Panc1 (cell line): ENCODE measurements around the gene SHOX. TPM values are rescaled to one million over a fixed set of nuclear protein-coding genes. Genes with fewer than 3 reads are reported as not detected.
"Not testable (repeated sequence)": the region's sequence is repeated elsewhere in the genome, so short reads cannot be mapped to it uniquely, and the experiment has no call there.

Experiments
- ATAC-seq: fragments of 200-7000 bp; cut with Tn5 transposase; 2 replicates; pipeline ENCODE4 v1.9.1; 2020; ENCODE audit warnings: mild to moderate bottlenecking, moderate library complexity
- BruUV-seq: library from RNA; stranded (reverse); fragments of 400-500 nt; replicated peaks from 2 replicates; lab custom pipeline; 2021; lab: Mats Ljungman, UMichigan
- CTCF ChIA-PET: fragments of 300-600 bp; sonication (Branson Sonifier 250); formaldehyde crosslinking; loops from one replicate; lab custom pipeline; 2022; ENCODE audit warnings: antibody characterized with exemption; lab: Charles Lee
- POLR2A ChIA-PET: fragments of 300-600 bp; sonication (Branson Sonifier 250); formaldehyde crosslinking; loops from one replicate; lab custom pipeline; 2022; ENCODE audit warnings: antibody characterized with exemption; lab: Charles Lee
- DNase-seq: peaks from one replicate; pipeline ENCODE4 v3.0.0-alpha.2; 2010; ENCODE audit warnings: low read depth, low spot score
- H3K27ac ChIP-seq: 2 replicates; pipeline ENCODE4 v1.5.1; 2011; ENCODE audit warnings: mild to moderate bottlenecking, low read length, inconsistent platforms
- H3K27me3 ChIP-seq: fragments of 200-500 bp; sonication (Bioruptor generic); 2 replicates; pipeline ENCODE4 v1.6.0; 2014; ENCODE audit warnings: low read length, inconsistent platforms; ENCODE audit not compliant: control insufficient read depth, insufficient read depth
- H3K36me3 ChIP-seq: fragments of 200-500 bp; sonication (Bioruptor generic); 2 replicates; pipeline ENCODE4 v1.5.1; 2014; ENCODE audit warnings: inconsistent platforms, mild to moderate bottlenecking, low read length, moderate library complexity; ENCODE audit not compliant: control insufficient read depth, insufficient read depth
- H3K4me1 ChIP-seq: 2 replicates; pipeline ENCODE4 v1.5.1; 2011; ENCODE audit warnings: inconsistent platforms, mild to moderate bottlenecking, low read length, moderate library complexity; ENCODE audit not compliant: control insufficient read depth, insufficient read depth
- H3K4me3 ChIP-seq, 2 experiments: 2 replicates each; pipeline ENCODE4 v1.5.1; 2011 to 2012; ENCODE audit warnings: low read depth in 2 of 2, low read length in 2 of 2, mild to moderate bottlenecking in 2 of 2, inconsistent platforms in 1 of 2, moderate library complexity in 1 of 2
- H3K9me3 ChIP-seq: fragments of 200-500 bp; sonication (Bioruptor generic); 2 replicates; pipeline ENCODE4 v1.5.1; 2014; ENCODE audit warnings: low read depth, mild to moderate bottlenecking, inconsistent platforms, low read length, moderate library complexity; ENCODE audit not compliant: control insufficient read depth, insufficient read depth
- POLR2AphosphoS5 ChIP-seq: IDR thresholded peaks from 2 replicates; pipeline ENCODE4 v1.6.1; 2012; ENCODE audit warnings: mild to moderate bottlenecking, low read depth, low read length, moderate library complexity
- SIN3A ChIP-seq: IDR thresholded peaks from 2 replicates; pipeline ENCODE4 v1.6.1; 2012; ENCODE audit warnings: low read depth, mild to moderate bottlenecking, low read length, moderate library complexity, borderline replicate concordance; ENCODE audit not compliant: insufficient read depth
- TCF7L2 ChIP-seq: IDR thresholded peaks from 2 replicates; pipeline ENCODE4 v1.6.1; 2011; ENCODE audit warnings: mild to moderate bottlenecking, low read depth, low read length, inconsistent platforms
- in situ Hi-C: cut with HindIII; loops from 2 replicates; pipeline ENCODE4 v1.10.0; 2016; ENCODE audit warnings: low sequenced_read_pairs, low pct_unique_long_range_greater_than_20kb
- intact Hi-C: fragments of 100-400 bp; cut with micrococcal nuclease; formaldehyde crosslinking; loops from one replicate; pipeline ENCODE4 v1.10.0; 2022; ENCODE audit not compliant: unreplicated experiment
- total RNA-seq: library from RNA; stranded (reverse); gene quantifications from one replicate; pipeline ENCODE4 v1.2.1, GENCODE V29; 2021; ENCODE audit not compliant: unreplicated experiment
- TF ChIP-seq, protein P1 (sequence below): fragments of 450-650 bp; IDR thresholded peaks from 2 replicates; pipeline ENCODE4 v1.5.1; 2017; ENCODE audit warnings: mild to moderate bottlenecking
- TF ChIP-seq, protein P2 (sequence below), 2 experiments: IDR thresholded peaks; 2 replicates each; pipeline ENCODE4 v1.6.1; 2011 to 2012; ENCODE audit warnings: low read depth in 2 of 2, control low read depth in 1 of 2, low read length in 1 of 2, mild to moderate bottlenecking in 1 of 2, moderate library complexity in 1 of 2; ENCODE audit not compliant: insufficient read depth in 1 of 2

The SHOX gene
- total RNA-seq, 1 experiment from 2014 or later, result not detected

DNA sequence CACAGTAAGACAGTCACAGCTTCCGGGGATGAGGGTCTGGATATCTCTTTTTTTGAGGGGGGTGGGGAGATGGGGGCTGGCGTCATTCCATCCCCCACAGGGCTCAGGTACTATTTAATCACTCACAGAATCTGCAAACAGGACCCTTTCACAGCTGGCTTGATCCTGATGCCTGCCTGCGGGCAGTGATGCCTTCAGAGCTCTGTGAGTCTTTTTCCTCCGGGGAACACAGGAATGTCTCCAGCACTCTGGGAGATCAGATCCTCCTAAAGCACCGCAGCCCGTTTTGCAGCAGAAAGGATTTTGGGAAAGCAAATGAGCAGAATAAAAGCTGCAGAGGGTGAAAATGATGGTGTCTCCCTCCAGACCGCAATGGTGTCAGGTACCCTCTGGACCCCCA lies 13.2 kb upstream of the SHOX start:
- CTCF ChIA-PET, result no interaction called here
- Histone ChIP-seq H3K4me3 (no peak overlapping the region), H3K36me3 (no peaks in the 10 kb centered on the region), H3K4me1 (no peaks in the 10 kb centered on the region), H3K27ac (no peak overlapping the region), H3K9me3 (no peaks in the 10 kb centered on the region), H3K27me3 (no peaks in the 10 kb centered on the region)
- TF ChIP-seq, protein P1, sequence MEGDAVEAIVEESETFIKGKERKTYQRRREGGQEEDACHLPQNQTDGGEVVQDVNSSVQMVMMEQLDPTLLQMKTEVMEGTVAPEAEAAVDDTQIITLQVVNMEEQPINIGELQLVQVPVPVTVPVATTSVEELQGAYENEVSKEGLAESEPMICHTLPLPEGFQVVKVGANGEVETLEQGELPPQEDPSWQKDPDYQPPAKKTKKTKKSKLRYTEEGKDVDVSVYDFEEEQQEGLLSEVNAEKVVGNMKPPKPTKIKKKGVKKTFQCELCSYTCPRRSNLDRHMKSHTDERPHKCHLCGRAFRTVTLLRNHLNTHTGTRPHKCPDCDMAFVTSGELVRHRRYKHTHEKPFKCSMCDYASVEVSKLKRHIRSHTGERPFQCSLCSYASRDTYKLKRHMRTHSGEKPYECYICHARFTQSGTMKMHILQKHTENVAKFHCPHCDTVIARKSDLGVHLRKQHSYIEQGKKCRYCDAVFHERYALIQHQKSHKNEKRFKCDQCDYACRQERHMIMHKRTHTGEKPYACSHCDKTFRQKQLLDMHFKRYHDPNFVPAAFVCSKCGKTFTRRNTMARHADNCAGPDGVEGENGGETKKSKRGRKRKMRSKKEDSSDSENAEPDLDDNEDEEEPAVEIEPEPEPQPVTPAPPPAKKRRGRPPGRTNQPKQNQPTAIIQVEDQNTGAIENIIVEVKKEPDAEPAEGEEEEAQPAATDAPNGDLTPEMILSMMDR, result no peak
- TF ChIP-seq POLR2AphosphoS5, result no peak
- TF ChIP-seq, protein P2, sequence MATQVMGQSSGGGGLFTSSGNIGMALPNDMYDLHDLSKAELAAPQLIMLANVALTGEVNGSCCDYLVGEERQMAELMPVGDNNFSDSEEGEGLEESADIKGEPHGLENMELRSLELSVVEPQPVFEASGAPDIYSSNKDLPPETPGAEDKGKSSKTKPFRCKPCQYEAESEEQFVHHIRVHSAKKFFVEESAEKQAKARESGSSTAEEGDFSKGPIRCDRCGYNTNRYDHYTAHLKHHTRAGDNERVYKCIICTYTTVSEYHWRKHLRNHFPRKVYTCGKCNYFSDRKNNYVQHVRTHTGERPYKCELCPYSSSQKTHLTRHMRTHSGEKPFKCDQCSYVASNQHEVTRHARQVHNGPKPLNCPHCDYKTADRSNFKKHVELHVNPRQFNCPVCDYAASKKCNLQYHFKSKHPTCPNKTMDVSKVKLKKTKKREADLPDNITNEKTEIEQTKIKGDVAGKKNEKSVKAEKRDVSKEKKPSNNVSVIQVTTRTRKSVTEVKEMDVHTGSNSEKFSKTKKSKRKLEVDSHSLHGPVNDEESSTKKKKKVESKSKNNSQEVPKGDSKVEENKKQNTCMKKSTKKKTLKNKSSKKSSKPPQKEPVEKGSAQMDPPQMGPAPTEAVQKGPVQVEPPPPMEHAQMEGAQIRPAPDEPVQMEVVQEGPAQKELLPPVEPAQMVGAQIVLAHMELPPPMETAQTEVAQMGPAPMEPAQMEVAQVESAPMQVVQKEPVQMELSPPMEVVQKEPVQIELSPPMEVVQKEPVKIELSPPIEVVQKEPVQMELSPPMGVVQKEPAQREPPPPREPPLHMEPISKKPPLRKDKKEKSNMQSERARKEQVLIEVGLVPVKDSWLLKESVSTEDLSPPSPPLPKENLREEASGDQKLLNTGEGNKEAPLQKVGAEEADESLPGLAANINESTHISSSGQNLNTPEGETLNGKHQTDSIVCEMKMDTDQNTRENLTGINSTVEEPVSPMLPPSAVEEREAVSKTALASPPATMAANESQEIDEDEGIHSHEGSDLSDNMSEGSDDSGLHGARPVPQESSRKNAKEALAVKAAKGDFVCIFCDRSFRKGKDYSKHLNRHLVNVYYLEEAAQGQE (IDR thresholded peaks at IDR 0.05; ENCODE audit: insufficient read depth in 1 of 2, low read depth in 2 of 2, low read length in 1 of 2), result no peak
- TF ChIP-seq SIN3A, result no peak
- no peak for TF ChIP-seq TCF7L2
- in situ Hi-C loops, result no loop called here
- BruUV-seq, result no TSS peak
- no peak for ATAC-seq
- intact Hi-C loops, result no loop called here
- no peak for DNase-seq
- POLR2A ChIA-PET, result no interaction called here

DNA sequence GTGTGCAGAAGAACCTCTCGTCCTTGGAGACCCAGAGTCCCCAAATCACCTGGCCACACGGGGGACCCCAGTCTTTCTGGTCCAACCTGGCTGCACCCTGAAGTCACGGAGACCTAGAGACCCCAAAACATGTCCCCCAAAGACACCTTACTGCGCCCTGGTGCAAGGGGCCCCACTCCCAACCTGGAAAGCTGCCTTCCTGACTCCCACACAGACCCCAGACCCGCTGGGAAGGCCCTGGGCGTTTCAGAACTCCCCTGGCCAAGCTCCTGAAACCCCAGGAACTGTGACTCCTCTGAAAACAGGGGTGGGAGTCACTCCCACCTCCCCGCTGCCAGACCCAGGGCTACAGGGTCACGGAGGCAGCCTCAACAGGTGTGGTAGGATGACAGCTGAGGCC lies 12.7 kb upstream of the SHOX start:
- in situ Hi-C loops (no loop called here), intact Hi-C loops (no loop called here)
- no peak overlapping the region for H3K27ac ChIP-seq
- DNase-seq (no peak), ATAC-seq (no peak)
- no peaks in the 10 kb centered on the region for H3K4me1 ChIP-seq
- no peak overlapping the region for H3K4me3 ChIP-seq
- no peaks in the 10 kb centered on the region for H3K9me3 ChIP-seq
- no TSS peak for BruUV-seq
- no peaks in the 10 kb centered on the region for H3K27me3 ChIP-seq
- CTCF ChIA-PET, result no interaction called here
- no peaks in the 10 kb centered on the region for H3K36me3 ChIP-seq
- POLR2A ChIA-PET, result no interaction called here
- TF ChIP-seq TCF7L2 (no peak), SIN3A (no peak), POLR2AphosphoS5 (no peak)
- TF ChIP-seq, protein P1, result no peak
- TF ChIP-seq, protein P2 (IDR thresholded peaks at IDR 0.05; ENCODE audit: insufficient read depth in 1 of 2, low read depth in 2 of 2, low read length in 1 of 2), result no peak

DNA sequence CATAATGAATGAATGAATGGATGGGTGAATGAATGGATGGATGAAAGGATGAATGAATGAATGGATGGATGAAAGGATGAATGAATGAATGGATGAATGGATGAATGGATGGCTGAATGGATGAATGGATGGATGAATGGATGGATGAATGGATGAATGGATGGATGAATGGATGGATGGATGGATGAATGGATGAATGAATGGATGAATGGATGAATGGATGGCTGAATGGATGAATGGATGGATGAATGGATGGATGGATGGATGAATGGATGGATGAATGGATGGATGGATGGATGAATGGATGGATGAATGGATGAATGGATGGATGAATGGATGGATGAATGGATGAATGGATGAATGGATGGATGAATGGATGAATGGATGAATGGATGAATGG lies 12.3 kb upstream of the SHOX start:
- BruUV-seq, intact Hi-C loops, CTCF ChIA-PET, H3K4me1 ChIP-seq, H3K4me3 ChIP-seq, H3K27me3 ChIP-seq, in situ Hi-C loops, H3K36me3 ChIP-seq, H3K27ac ChIP-seq, H3K9me3 ChIP-seq, DNase-seq, ATAC-seq, POLR2A ChIA-PET: not testable (repeated sequence)
